HT1080 (cell line): ENCODE results near the gene CCDC15. TPM values are rescaled to one million over a fixed set of nuclear protein-coding genes. Genes with fewer than 3 reads are reported as not detected.
A peak's percentile ranks its signal among the peaks of the same experiment; 100 is the strongest.
"Not testable (repeated sequence)": the region's sequence is repeated elsewhere in the genome, so short reads cannot be mapped to it uniquely, and the experiment has no call there.

ENCODE experiments used
- DNase-seq: peaks from one replicate; pipeline ENCODE4 v3.0.0-alpha.2; 2015; ENCODE audit warnings: low read depth
- total RNA-seq: library from RNA; depleted of rRNA; stranded (reverse); fragments of >200 nt; shearing (Covaris generic); gene quantifications from 2 replicates; pipeline ENCODE4 v1.2.3, GENCODE V29; 2014

CCDC15 gene
- total RNA-seq, 1 experiment from 2014 or later: 7.4 TPM

DNA sequence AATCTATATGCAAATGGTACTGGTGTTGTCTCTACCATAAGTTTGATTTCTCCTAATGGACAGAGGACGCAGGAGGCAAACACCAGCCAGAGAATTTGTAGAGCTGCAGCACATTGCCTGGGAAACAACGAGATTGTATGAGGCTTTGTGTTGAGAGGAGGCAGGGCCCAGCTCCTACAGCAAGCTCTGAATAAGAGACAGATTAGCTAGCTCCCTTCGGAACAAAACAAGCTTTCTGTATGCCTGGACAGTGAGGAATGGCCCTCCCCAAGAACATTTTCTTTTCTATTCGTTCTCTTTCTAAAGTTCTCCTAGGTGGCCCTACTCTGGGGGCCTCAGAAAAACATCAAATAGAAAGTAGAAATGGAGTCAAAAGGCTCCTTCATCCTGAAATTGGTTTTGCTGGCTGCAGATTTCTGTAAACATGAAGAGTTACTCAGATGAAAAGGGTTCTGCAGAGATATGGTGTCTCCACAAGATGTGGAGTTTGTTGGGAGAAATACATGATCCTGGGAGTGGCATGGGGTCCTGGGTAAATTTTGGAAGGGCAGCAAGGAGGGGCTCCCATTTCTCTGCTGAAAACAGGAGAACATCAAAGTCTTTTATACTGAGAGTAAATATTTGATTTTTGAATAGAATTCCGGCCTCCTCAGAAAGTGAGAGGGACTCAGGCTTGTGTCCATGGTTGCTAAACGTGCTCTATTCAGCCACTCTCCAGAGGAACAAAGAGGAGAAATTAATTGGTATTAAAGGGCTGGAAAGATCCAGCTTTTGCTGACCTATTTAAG is 11.3 kb upstream of the CCDC15 start:
- no peak for DNase-seq

DNA sequence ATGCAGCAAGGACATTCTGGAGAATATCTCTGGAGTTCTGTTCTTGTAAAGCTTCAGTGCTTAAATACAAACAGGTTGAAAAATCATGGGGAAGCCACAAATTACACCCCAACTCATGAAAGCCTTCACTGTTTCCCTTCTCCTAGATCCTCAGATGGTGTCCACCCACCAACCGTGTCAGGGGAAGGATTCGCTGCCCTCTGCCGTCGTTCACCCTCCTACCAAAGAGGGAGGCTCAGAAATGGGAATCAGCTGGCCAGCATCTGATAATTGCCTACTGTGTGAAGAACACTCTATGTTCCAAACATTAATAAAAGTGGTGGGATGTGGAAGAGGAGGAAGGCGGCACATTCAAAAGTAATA is 10.8 kb upstream of the CCDC15 start:
- DNase-seq: no peak

DNA sequence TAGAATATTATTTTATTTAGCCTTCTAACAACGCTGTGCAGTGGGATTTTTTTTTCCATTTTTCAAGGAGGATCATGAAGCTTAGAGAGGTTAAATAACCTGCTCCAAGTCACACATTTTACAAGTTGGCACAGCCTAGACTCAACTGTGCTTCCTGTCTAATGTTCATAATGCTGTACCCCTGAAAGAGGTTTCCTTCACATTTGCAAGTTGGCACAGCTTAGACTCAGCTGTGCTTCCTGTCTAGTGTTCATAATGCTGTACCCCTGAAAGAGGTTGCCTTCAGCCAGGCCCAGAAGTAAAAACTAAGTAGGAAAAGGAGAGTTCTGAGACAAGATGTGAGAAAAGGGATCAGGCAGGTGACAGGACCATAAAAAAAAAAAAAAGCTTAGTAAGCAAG is 10.3 kb upstream of the CCDC15 start:
- no peak for DNase-seq

DNA sequence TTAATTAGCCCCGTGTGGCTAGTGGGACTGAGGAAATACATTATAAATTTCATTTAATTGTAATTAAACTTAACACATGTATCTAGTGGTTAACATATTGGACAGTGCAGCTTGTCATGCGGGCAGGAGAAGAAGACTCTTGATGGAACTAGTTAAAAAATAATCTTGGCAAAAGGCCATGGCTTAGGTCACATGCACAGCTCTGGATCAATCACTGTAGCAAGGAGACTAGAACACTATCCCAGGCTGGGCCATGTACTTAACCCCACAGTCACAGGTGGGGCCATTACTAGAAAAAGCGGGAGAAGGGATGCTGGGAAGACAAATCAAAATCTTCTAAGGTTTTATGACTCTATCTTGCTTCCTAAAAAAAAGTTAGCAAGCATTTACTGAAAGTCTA is 9.4 kb upstream of the CCDC15 start:
- DNase-seq: no peak

DNA sequence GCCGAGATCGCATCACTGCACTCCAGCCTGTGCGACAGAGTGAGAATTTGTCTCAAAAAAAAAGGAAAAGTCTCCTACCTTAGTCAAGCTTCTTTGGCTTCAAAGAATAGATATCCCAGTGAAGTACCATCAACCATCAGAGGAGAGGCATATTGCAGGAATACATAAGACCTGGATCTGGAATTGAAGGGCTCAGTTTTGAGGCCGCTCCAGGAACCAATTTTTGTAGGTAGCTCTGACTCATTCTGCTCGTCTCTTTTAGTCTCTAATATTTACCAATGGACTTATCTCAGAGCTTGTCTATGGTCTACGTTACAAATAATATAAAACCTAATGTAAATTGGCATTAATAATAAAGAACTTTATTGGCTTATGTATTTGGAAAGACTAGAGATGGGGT is 8.2 kb upstream of the CCDC15 start:
- DNase-seq: no peak

DNA sequence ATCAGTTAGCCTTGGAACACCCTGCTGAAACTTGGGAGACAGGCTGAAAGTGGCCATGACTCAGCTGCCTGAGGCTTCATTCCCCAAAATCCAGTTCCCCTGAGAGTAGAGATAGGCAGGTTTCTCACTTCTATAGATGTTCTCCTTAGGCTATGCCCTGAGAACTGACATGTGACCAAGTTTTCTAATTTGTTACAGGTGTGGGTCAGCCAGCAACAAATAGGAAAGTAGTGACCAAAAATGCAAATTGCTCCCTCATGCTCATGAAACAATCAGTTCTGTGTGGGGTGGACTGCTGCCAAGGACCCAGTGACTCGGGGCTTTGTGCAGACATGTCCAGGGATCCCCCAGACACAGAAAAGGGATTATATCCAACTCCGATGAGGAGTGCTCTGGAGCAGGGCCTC is 7.3 kb upstream of the CCDC15 start:
- no peak for DNase-seq

DNA sequence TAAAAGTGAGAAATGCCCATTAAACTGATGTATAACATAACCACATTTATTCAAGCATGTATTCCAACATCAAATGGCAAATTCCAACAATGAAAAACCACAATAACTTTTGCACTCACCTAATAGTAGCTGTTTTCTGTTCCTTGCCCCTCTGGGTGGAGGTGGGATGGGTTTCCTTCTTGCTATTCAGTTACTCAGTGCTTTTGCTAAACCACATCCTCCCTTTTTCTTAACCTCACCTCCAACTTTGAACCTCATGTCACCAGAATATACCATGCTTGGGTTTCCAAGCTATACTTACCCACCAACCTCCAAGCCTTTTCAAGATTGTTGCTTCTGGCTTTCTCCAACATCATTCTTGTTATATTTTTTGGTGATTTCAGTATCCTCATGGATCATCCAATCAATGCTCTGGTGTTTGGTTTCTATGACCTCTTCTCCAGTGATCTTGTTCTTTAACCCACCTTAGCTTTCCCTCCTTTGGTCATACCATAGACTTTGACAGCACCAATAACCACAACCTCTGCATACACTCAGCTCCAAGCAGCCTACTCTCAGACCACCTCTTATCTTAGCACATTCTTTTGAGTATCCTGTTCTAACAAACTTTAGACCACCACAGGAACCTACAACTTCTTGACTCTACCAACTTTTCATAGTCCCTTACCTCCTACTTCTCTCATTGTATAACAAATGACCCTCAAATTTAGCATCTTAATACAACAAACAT is 3.2 kb upstream of the CCDC15 start:
- peak; percentile 47 for DNase-seq

DNA sequence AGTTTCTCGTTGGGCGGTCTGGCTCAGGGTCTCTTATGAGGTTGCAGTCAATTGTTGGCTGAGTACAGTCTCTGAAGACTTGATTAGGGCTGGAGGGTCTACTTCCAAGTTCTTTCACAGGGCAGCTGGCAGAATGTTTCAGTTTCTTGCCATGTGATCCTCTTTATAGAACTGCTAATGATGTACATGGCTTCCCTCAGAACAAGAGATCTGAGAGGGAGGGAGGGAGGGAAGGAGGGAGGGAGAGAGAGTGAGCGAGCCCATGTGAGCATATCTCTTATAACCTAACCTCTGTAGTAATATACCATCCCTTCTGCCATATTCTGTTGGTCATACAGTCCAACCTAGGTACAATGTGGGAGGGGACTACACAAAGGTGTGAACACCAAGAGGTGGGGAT is 2.7 kb upstream of the CCDC15 start:
- DNase-seq: no peak

DNA sequence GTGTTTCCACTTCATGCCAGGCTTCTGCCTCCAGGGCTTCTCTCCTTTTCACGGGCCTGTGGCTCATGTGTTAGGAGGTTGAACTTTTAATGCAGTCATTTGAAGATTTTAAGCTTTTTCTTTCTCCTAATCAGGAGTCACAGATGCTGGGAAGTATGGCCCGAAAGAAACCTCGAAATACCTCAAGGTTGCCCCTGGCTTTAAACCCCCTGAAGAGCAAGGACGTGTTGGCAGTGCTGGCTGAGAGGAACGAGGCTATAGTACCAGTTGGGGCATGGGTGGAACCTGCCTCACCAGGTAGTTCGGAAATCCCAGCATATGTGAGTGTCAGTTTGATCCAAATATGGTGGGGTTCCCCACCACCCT is 571 bp downstream of the CCDC15 start:
- DNase-seq: no peak

DNA sequence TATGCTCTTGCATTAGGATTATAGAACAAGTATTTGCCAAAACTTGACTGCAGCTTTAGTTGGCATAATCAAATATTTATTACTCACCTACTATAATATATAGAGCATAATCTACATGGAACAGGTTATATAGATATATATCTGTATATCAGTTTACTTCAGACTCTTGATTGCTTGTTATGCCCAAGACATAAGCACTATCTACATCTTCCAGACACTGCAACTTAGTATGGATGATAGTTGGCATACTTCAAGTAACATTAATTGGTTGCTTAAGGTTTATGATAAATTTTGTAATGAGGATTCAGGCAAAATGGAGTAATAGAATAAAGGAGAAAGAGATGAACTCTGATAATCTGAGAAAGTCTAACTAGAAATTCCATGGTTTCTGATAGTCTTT is 1.0 kb downstream of the CCDC15 start:
- DNase-seq: no peak

DNA sequence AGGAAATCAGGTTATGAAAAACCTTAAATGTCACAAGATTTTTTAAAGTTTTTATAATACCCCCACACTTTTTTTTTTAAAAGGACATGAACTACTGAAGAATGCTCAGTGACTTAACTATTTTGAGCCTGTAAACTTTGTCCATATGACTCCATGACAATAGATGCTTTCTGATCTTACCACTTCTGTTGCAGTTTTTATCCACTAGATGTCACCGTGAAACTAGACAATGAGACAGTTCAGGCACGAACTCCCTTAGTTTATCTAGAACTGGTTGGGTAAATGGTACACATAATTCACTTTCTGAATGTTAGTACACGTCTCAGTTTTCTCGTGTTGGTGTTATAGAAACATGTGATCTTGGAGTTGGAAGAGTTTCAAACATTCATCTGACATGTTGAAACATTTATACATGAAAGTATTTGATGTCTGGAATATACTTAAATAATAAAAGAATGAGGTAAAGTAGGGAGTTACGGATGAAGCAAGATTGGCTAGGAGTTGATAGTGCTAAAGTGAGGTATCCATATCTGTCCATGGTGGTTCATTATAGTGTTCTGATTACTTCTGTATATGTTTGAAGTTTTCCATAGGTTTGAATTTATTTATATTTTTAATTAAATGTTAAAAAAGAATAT is 8.1 kb downstream of the CCDC15 start:
- DNase-seq: peak; percentile 65

DNA sequence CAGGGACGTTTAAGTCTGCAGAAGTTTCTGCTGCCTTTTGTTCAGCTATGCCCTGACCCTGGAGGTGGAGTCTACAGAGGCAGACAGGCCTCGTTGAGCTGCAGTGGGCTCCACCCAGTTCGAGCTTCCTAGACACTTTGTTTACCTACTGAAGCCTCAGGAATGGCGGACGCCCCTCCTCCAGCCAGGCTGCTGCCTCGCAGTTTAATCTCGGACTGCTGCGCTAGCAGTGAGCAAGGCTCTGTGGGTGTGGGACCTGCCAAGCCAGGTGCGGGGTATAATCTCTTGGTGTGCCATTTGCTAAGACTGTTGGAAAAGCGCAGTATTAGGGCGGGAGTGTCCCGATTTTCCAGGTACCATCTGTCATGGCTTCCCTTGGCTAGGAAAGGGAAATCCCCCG is 14.2 kb downstream of the CCDC15 start:
- DNase-seq: not testable (repeated sequence)

DNA sequence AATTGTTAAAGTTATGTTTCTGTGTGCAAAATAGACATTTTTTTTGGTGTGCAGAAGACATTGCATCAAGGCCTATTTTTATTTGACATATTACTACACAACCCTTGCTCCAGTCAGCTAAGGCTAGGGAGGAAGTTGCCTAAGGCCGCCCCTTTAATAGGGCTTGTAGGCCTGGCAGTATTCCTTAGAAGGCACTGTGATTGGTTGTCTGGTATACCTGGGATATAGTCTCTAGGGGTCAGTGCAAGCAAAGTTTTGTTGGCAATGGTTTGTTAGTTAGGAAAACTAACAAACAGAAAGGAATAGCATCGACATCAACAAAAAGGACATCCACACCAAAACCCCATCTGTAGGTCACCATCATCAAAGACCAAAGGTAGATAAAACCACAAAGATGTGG is 16.9 kb downstream of the CCDC15 start:
- peak; percentile 34 for DNase-seq

DNA sequence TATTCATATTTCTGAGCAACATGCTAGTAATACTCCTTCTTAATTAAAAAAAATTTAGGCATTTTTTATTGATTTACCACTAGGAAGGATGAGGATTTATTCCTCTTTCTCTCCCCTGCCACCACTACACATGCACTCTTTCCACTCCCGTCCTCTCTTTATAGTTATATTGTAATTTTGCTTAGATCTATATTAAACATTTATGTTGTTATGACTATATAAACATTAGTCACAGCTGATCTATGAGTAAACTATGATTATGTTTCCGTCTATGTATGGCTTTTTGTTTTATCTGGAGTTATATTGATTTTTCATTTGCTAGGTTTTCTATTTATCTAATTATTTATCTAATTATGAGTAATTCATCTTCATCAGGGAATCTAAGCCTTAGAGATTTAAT is 17.8 kb downstream of the CCDC15 start:
- no peak for DNase-seq

DNA sequence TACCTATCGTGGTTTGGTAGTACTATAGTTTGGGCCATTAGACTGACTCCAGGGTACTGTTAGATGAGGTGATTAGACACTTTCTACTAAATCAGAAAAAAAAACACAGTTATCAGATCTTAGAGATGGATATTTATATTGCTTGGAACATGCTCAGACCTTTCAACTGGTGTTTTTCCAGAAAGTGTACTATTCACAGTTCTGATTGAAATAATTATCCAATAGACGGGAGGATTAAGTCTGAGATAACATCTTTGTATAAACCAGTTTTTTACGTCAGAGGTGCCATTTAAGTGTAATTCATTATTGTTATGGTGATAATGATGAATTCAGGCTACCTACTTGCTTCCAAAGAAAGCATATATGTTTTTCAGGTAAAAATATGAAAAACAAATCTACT is 22.5 kb downstream of the CCDC15 start:
- no peak for DNase-seq

DNA sequence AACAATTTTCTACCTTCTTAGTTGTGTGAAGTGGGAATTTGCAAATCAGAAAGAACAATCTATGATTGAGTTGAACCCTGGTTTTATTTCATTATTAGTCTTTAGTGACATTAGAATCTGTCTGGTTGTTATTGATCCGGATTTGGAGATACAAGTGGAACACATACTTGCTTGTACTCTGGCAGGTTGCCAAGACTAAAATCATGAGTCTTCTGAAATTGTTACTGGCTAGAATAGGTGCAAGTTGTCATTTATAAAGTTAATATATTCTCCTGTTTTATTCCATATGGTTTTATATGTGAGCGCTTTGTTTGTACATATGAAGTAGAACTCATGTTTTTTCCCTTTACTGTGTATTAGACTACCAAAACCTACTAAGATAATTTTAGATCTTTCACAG is 23.0 kb downstream of the CCDC15 start:
- no peak for DNase-seq

DNA sequence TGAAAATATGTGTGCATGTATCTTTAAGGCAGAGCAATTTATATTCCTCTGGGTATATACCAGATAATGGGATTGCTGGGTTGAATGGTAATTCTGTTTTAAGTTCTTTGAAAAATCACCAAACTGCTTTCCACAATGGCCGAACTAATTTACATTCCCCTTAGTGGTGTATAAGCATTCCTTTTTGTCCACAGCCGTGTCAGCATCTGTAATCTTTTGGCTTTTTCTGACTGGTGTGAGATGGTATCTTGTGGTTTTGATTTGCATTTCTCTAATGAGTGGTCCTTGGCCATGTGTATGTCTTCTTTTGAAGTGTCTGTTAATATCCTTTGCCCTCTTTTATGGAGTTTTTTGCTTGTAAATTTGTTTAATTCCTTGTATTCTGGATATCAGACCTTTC is 24.3 kb downstream of the CCDC15 start:
- DNase-seq: no peak

DNA sequence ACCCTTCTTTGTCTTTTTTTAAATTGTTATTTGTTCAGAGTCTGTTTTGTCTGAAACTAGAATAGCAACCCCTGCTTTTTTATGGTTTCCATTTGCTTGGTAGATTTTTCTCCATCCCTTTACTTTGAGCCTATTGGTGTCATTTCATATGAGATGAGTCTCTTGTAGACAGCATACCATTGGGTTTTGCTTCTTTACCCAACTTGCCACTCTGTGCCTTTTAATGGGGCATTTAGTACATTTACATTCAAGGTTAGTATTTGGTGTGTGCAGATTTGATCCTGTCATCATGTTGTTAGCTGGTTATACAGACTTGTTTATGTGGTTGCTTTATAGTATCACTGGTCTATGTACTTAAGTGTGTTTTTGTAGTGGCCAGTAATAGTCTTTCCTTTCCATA is 28.0 kb downstream of the CCDC15 start:
- no peak for DNase-seq

DNA sequence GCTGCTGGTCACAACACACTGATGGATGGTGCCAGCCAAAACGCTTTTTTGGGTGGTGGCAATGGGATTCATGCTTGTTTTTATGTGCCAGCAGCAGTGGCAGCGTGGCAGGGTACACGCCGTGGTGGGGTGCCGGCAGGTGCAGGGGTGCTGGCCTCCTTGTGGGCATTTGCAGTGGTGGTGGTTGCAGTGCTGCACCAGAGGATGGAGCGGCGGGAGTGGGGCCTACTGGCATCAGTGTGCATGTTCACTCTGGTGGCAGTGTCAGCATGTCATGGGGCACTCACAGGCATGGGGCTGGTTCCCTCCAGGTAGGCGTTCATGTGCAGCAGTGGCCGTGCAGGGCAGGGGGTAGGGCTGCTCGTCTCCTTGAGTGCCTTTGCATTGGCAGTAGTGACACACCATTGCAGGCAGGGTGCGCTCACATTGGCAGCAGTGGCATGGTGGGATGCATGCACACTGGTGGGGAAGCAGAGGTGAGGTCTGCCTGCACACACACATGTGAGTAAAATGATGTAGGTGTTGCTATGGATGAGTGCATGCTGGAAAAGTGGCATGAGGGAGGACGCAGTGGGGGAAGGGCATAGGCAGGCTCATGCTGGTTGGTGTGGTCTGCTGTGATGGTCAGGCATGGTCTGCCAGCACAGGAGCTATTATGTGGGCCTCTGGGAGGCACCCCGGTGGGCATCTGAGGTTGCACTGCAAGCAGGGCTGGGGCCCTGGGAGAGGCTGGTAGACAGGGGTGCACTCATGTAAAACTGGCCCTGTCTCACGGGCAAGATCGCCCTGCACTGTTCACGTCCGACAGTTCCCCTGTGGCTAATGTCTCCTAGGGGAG is 29.9 kb downstream of the CCDC15 start:
- no peak for DNase-seq

DNA sequence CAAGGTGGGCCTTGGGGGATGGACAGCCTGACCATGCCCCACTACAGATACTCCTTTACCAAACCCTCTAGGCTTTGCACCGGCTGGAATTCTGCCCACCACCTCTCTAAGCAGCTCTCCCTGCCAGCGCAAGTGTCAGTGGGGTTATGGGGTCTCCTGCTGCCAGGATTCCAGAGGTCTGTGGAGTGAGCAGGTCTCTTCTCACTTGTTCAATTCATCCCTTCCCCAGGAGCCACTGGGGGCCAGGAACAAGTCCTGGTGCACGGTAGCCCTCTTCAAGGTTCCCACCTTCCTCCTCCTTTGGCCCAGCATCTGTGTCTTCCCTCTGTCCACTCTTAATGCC is 30.5 kb downstream of the CCDC15 start:
- no peak for DNase-seq

DNA sequence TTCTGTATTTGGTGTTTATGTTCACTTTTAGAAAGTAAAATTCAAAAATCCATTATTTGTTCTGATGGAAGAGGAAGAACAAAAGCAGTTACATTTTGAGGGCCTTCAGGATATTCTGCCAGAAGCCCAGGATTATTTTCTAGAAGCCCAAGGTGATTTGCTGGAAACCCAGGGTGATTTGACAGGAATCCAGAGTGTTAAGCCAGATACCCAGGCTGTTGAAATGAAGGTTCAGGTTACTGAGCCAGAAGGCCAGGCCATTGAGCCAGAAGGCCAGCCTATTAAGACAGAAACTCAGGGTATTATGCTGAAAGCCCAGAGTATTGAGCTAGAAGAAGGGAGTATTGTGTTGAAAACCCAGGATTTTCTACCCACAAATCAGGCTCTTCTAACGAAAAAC is 33.1 kb downstream of the CCDC15 start:
- no peak for DNase-seq

DNA sequence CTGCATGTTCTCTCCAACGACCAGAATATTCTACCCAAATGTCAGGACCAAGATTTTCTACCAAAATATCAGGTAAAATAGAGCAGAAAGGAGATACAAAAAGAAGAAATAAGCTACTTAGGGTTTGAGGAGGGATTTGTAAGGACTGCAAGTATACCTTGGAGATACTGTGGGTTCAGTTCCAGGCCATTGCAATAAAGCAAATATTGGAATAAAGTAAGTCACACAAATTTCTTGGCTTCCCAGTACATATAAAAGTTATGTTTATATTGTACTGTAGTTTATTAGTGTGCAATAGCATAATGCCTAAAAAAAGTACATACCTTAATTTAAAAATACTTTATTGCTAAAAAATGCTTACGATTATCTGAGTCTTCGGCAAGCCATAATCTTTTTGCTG is 34.1 kb downstream of the CCDC15 start:
- no peak for DNase-seq
